ENCODE measurements around the gene BRD4.

The BRD4 gene

GRCh38 chr19:15243236-15243957, 88.9 kb downstream of the BRD4 start:
- Histone ChIP-seq H3K9me3 (ENCODE audit: control insufficient read depth, low read length) (no peaks in the 10 kb centered on the region), H3K4me1 (ENCODE audit: control insufficient read depth, insufficient read depth, low read length) (no peaks in the 10 kb centered on the region), H3K36me3 (ENCODE audit: control insufficient read depth, insufficient read depth, low read length) (peaks cover 55% of the 10 kb centered on the region), H3K27me3 (ENCODE audit: control insufficient read depth, insufficient read depth, low read length, poor library complexity, severe bottlenecking) (no peaks in the 10 kb centered on the region), H3K27ac (ENCODE audit: insufficient read depth, low read depth, low read length, poor library complexity, severe bottlenecking) (no peak overlapping the region), H3K4me3 (ENCODE audit: insufficient read depth, low read depth, low read length) (no peak overlapping the region)
- 95% methylated on average over 17 of the region's 17 CpGs for WGBS, 2 experiments

- WGBS, 2 experiments = 96% methylated on average over 9 of the region's 9 CpGs
- no peak overlapping the region for H3K27ac ChIP-seq (ENCODE audit: insufficient read depth, low read depth, low read length, poor library complexity, severe bottlenecking)
- no peaks in the 10 kb centered on the region for H3K27me3 ChIP-seq (ENCODE audit: control insufficient read depth, insufficient read depth, low read length, poor library complexity, severe bottlenecking)
- H3K36me3 ChIP-seq (ENCODE audit: control insufficient read depth, insufficient read depth, low read length) = peaks cover 55% of the 10 kb centered on the region
- H3K4me1 ChIP-seq (ENCODE audit: control insufficient read depth, insufficient read depth, low read length) = no peaks in the 10 kb centered on the region
- no peaks in the 10 kb centered on the region for H3K9me3 ChIP-seq (ENCODE audit: control insufficient read depth, low read length)
- no peak overlapping the region for H3K4me3 ChIP-seq (ENCODE audit: insufficient read depth, low read depth, low read length)
Observed at GRCh38 chr19:15241259-15241910, 91.0 kb downstream of the BRD4 start.

- Histone ChIP-seq H3K4me3 (ENCODE audit: insufficient read depth, low read depth, low read length) (no peak overlapping the region), H3K27me3 (ENCODE audit: control insufficient read depth, insufficient read depth, low read length, poor library complexity, severe bottlenecking) (no peaks in the 10 kb centered on the region), H3K9me3 (ENCODE audit: control insufficient read depth, low read length) (no peaks in the 10 kb centered on the region), H3K27ac (ENCODE audit: insufficient read depth, low read depth, low read length, poor library complexity, severe bottlenecking) (no peak overlapping the region), H3K4me1 (ENCODE audit: control insufficient read depth, insufficient read depth, low read length) (no peaks in the 10 kb centered on the region), H3K36me3 (ENCODE audit: control insufficient read depth, insufficient read depth, low read length) (peaks cover 56% of the 10 kb centered on the region)
- 96 to 97% methylated on average over 9 of the region's 9 CpGs for WGBS, 2 experiments
Observed at GRCh38 chr19:15240515-15240914, 91.8 kb downstream of the BRD4 start.

GRCh38 chr19:15239337-15239949, 92.9 kb downstream of the BRD4 start:
- no peak overlapping the region for H3K27ac ChIP-seq (ENCODE audit: insufficient read depth, low read depth, low read length, poor library complexity, severe bottlenecking)
- H3K36me3 ChIP-seq (ENCODE audit: control insufficient read depth, insufficient read depth, low read length) = peaks cover 56% of the 10 kb centered on the region
- no peak overlapping the region for H3K4me3 ChIP-seq (ENCODE audit: insufficient read depth, low read depth, low read length)
- H3K4me1 ChIP-seq (ENCODE audit: control insufficient read depth, insufficient read depth, low read length) = no peaks in the 10 kb centered on the region
- WGBS, 2 experiments = 93% methylated on average over 26 of the region's 26 CpGs
- no peaks in the 10 kb centered on the region for H3K9me3 ChIP-seq (ENCODE audit: control insufficient read depth, low read length)
- H3K27me3 ChIP-seq (ENCODE audit: control insufficient read depth, insufficient read depth, low read length, poor library complexity, severe bottlenecking) = no peaks in the 10 kb centered on the region

- Histone ChIP-seq H3K9me3 (ENCODE audit: control insufficient read depth, low read length) (no peaks in the 10 kb centered on the region), H3K27me3 (ENCODE audit: control insufficient read depth, insufficient read depth, low read length, poor library complexity, severe bottlenecking) (no peaks in the 10 kb centered on the region), H3K27ac (ENCODE audit: insufficient read depth, low read depth, low read length, poor library complexity, severe bottlenecking) (no peak overlapping the region), H3K36me3 (ENCODE audit: control insufficient read depth, insufficient read depth, low read length) (peaks cover 50% of the 10 kb centered on the region), H3K4me1 (ENCODE audit: control insufficient read depth, insufficient read depth, low read length) (no peaks in the 10 kb centered on the region), H3K4me3 (ENCODE audit: insufficient read depth, low read depth, low read length) (no peak overlapping the region)
- WGBS, 2 experiments = 93 to 94% methylated on average over 29 of the region's 29 CpGs
Observed at GRCh38 chr19:15238639-15239155, 93.6 kb downstream of the BRD4 start.

GRCh38 chr19:15237759-15238638, 94.3 kb downstream of the BRD4 start:
- Histone ChIP-seq H3K27me3 (ENCODE audit: control insufficient read depth, insufficient read depth, low read length, poor library complexity, severe bottlenecking) (no peaks in the 10 kb centered on the region), H3K36me3 (ENCODE audit: control insufficient read depth, insufficient read depth, low read length) (peaks cover 46% of the 10 kb centered on the region), H3K4me3 (ENCODE audit: insufficient read depth, low read depth, low read length) (no peak overlapping the region), H3K27ac (ENCODE audit: insufficient read depth, low read depth, low read length, poor library complexity, severe bottlenecking) (no peak overlapping the region), H3K9me3 (ENCODE audit: control insufficient read depth, low read length) (no peaks in the 10 kb centered on the region), H3K4me1 (ENCODE audit: control insufficient read depth, insufficient read depth, low read length) (no peaks in the 10 kb centered on the region)
- WGBS, 2 experiments = 94 to 96% methylated on average over 42 of the region's 42 CpGs

GRCh38 chr19:15236886-15237285, 95.5 kb downstream of the BRD4 start:
- Histone ChIP-seq H3K4me3 (ENCODE audit: insufficient read depth, low read depth, low read length) (no peak overlapping the region), H3K9me3 (ENCODE audit: control insufficient read depth, low read length) (no peaks in the 10 kb centered on the region), H3K27me3 (ENCODE audit: control insufficient read depth, insufficient read depth, low read length, poor library complexity, severe bottlenecking) (peaks cover 11% of the 10 kb centered on the region), H3K36me3 (ENCODE audit: control insufficient read depth, insufficient read depth, low read length) (peaks cover 39% of the 10 kb centered on the region), H3K27ac (ENCODE audit: insufficient read depth, low read depth, low read length, poor library complexity, severe bottlenecking) (no peak overlapping the region), H3K4me1 (ENCODE audit: control insufficient read depth, insufficient read depth, low read length) (no peaks in the 10 kb centered on the region)
- 96% methylated on average over 9 of the region's 9 CpGs for WGBS, 2 experiments

GRCh38 chr19:15235781-15236180, 96.6 kb downstream of the BRD4 start:
- H3K36me3 ChIP-seq (ENCODE audit: control insufficient read depth, insufficient read depth, low read length) = peaks cover 31% of the 10 kb centered on the region
- H3K9me3 ChIP-seq (ENCODE audit: control insufficient read depth, low read length) = no peaks in the 10 kb centered on the region
- H3K4me3 ChIP-seq (ENCODE audit: insufficient read depth, low read depth, low read length) = no peak overlapping the region
- H3K27me3 ChIP-seq (ENCODE audit: control insufficient read depth, insufficient read depth, low read length, poor library complexity, severe bottlenecking) = peaks cover 19% of the 10 kb centered on the region
- no peak overlapping the region for H3K27ac ChIP-seq (ENCODE audit: insufficient read depth, low read depth, low read length, poor library complexity, severe bottlenecking)
- 96 to 100% methylated on average over 2 of the region's 2 CpGs for WGBS, 2 experiments
- no peaks in the 10 kb centered on the region for H3K4me1 ChIP-seq (ENCODE audit: control insufficient read depth, insufficient read depth, low read length)

- Histone ChIP-seq H3K27me3 (ENCODE audit: control insufficient read depth, insufficient read depth, low read length, poor library complexity, severe bottlenecking) (peaks cover 19% of the 10 kb centered on the region), H3K36me3 (ENCODE audit: control insufficient read depth, insufficient read depth, low read length) (peaks cover 22% of the 10 kb centered on the region), H3K27ac (ENCODE audit: insufficient read depth, low read depth, low read length, poor library complexity, severe bottlenecking) (no peak overlapping the region), H3K4me1 (ENCODE audit: control insufficient read depth, insufficient read depth, low read length) (no peaks in the 10 kb centered on the region), H3K4me3 (ENCODE audit: insufficient read depth, low read depth, low read length) (no peak overlapping the region), H3K9me3 (ENCODE audit: control insufficient read depth, low read length) (no peaks in the 10 kb centered on the region)
- WGBS, 2 experiments = 92 to 93% methylated on average over 10 of the region's 10 CpGs
Observed at GRCh38 chr19:15234431-15235130, 97.8 kb downstream of the BRD4 start.
